ENCODE measurements around the gene DMRTC1.
"Not testable (repeated sequence)": the region's sequence is repeated elsewhere in the genome, so short reads cannot be mapped to it uniquely, and the experiment has no call there.

DMRTC1 gene, protein sequence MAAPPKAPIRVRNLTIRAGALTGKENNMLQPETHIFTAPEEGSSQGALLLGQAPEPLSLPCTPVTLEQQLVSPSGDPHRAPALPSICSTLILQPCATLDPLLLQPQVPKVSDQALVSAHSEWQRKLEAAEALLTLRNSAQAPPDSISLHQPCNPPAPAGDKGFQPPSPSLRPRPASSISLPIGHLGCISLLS

DNA sequence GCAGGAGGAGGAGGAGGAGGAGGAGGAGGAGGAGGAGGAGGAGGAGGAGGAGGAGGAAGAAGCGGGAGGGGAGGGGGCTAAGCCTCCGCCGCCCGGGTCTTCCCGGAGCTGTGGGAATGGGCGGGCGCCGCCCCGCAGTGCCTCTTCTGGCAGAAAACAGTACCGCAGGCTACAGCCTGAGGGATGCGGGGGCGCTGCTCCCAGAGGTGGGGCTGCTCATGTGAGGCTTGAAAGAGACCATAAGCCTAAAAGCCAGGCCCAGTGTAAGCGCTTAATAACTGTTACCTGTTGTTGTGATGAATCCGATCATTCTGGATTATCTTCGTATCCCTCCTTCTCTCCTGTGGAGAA is at the start of gene DMRTC1:
Gene DMRTC1, minus strand, starts transcription at position 19 of the 351 bp plus-strand sequence. CDS start 68,143 bp downstream, outside the sequence.
- H3K27ac ChIP-seq; H3K27me3 ChIP-seq (ENCODE audit: insufficient read depth, low read depth, severe bottlenecking); H3K9me3 ChIP-seq (ENCODE audit: severe bottlenecking); H3K4me3 ChIP-seq (ENCODE audit: low read depth, low read length); DNase-seq; H3K36me3 ChIP-seq: not testable (repeated sequence)

DNA sequence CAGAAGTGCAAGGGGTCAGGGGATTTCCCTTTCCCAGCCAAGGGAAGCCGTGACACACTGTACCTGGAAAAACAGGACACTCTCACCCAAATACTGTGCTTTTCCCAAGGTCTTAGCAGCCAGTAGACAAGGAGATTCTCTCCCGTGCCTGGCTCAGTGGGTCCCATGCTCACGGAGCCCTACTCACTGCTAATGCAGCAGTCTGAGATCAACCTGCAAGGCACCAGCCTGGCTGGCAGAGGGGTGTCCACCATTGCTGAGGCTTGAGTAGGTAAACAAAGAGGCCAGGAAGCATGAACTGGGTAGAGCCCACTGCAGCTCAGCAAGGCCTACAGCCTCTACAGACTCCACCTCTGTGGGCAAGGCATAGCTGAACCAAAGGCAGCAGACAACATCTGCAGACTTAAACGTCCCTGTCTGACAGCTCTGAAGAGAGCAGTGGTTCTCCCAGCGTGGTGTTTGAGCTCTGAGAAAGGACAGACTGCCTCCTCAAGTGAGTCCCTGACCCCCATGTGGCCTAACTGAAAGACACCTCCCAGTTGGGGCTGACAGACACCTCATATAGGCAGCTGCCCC is 37.3 kb upstream of the DMRTC1 start:
- not testable (repeated sequence) for H3K36me3 ChIP-seq; H3K4me3 ChIP-seq (ENCODE audit: low read depth, low read length); H3K27me3 ChIP-seq (ENCODE audit: insufficient read depth, low read depth, severe bottlenecking); DNase-seq; H3K27ac ChIP-seq; H3K9me3 ChIP-seq (ENCODE audit: severe bottlenecking)

DNA sequence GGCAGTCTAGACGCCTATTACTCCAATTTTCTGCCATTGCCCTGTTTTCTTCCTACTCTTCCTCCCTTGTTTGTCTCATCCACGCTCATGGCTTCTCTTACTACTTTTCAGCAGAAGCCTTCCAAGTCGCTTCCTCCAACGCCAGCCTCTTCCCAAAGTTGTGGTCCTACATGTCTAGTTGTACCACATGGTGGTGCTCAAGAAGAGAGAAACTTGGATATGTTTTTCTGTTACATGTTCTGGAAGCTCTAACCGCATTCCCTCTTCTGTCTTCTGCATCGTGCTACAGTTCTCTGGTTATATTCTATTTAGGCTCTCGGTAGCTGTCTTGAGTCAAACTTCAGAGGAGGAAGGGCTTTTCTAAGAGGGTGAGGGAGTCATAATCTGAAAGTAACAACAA is 31.2 kb upstream of the DMRTC1 start:
- not testable (repeated sequence) for H3K9me3 ChIP-seq (ENCODE audit: severe bottlenecking); H3K27me3 ChIP-seq (ENCODE audit: insufficient read depth, low read depth, severe bottlenecking); H3K36me3 ChIP-seq; H3K27ac ChIP-seq; H3K4me3 ChIP-seq (ENCODE audit: low read depth, low read length); DNase-seq

DNA sequence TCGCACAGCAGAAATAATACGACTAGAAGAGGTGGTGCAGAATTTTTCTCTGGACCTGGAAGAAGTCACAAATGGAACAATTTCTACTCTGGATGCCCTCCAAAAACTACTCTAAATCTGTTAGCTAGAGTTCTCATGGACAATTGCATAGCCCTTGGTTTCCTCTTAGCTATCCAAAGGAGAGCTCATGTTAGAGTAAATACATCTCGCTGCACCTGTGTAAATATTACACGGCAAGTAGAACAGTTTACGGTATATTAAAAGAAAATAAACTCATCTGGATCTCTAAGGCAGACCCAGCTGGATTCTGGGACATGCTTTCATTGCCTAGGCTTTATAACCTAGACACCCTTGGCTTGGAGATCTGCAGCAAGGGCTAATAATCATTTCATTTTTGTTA is 28.2 kb upstream of the DMRTC1 start:
- H3K4me3 ChIP-seq (ENCODE audit: low read depth, low read length); DNase-seq; H3K27ac ChIP-seq; H3K27me3 ChIP-seq (ENCODE audit: insufficient read depth, low read depth, severe bottlenecking); H3K9me3 ChIP-seq (ENCODE audit: severe bottlenecking); H3K36me3 ChIP-seq: not testable (repeated sequence)

DNA sequence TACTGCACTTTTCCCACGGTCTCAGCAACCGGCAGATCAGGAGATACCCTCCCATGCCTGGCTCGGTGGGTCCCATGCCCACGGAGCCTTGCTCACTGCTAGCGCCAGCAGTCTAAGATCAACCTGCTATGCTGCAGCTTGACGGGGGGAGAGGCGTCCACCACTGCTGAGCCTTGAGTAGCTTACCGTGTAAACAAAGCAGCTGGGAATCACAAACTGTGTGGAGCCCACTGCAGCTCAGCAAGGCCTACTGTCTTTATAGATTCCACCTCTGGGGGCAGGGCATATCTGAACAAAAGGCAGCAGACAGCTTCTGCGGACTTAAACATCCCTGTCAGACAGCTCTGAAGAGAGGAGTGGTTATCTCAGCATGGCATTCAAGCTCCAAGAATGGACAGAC is 16.3 kb upstream of the DMRTC1 start:
- not testable (repeated sequence) for H3K9me3 ChIP-seq (ENCODE audit: severe bottlenecking); H3K36me3 ChIP-seq; H3K27me3 ChIP-seq (ENCODE audit: insufficient read depth, low read depth, severe bottlenecking); DNase-seq; H3K27ac ChIP-seq; H3K4me3 ChIP-seq (ENCODE audit: low read depth, low read length)

DNA sequence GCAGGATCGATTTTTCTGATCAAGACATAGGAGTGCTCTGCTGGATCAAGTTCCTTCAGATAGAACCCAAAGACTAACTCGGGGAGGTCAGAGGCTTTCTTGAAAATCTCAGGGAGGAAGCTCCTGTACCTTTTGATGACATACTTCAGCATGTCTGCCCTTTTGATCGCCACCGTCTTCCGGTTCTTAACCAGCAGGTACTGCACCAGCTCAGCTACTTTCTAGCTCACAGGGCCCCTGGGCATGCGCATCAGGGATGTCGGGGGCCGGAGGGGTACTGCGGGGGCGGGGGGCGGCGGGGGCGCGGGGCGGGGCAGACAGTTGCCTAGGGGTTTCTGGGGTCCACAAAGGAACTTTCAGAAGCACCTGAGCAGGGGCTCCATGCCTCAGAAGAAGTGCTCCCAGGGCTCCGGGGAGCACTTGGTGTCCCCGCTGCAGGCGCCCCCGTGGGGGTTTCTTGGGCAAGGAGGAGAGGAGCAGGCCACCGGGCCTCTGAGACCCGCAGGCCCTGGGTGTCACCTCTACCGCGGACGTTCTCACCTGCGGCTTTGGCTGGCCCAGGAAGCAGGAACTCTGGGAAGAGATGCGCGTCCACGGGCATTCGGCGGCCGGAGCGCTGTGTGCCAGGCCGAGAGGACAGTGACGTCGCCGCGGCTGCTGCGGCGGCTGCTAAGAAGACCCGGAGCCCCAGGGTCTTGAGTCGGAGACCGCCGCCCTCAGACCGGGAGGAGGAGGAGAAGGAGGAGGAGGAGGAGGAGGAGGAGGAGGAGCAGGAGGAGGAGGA is 410 bp downstream of the DMRTC1 start:
- H3K9me3 ChIP-seq (ENCODE audit: severe bottlenecking); H3K27me3 ChIP-seq (ENCODE audit: insufficient read depth, low read depth, severe bottlenecking): not testable (repeated sequence)

DNA sequence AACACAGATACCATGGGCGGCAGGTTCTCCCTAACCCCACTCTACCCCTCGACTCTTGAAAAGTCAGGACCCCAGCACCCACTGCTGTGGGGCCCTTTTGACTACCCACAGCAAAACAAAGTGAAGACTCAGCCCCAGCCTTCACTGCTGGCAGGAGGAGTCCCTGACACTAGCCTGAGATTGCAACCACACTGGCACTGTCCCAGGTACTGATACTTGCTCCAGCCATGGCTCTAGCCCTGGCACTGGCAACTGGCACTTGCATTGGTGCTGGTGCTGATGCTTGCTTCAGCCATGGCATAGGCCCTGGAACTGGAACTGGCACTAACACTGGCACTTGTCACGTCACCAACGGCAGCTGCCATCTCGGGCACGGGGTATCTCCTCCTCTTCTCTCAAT is 1.4 kb downstream of the DMRTC1 start:
- H3K27ac ChIP-seq; H3K9me3 ChIP-seq (ENCODE audit: severe bottlenecking); H3K4me3 ChIP-seq (ENCODE audit: low read depth, low read length); H3K36me3 ChIP-seq; H3K27me3 ChIP-seq (ENCODE audit: insufficient read depth, low read depth, severe bottlenecking); DNase-seq: not testable (repeated sequence)

More for the DNA sequence above, 410 bp downstream of the DMRTC1 start:
- DNase-seq; H3K36me3 ChIP-seq; H3K27ac ChIP-seq; H3K4me3 ChIP-seq (ENCODE audit: low read depth, low read length): not testable (repeated sequence)

DNA sequence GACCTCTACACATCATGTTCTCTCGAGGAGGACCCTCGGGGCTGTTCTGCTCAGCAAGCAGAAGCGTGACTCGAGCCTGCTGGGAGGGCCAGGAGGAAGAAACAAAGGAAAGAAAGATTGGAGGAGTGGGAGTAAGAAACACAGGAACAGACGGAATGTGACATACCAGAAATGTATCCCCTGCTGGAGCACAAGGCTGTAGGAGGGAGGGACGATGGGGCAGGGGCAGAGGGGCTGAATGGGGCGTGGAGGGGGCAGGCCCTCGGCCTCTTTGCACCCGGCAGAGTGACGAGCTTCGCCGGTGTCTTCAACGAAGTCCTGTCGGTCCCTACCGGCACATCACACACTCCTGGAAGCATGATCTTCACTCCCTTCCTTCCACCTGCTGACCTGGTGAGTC is 5.7 kb downstream of the DMRTC1 start, which contains the start of gene FAM236A:
Gene FAM236A, plus strand, starts transcription at position 301 of the 400 bp plus-strand sequence. Its CDS starts 57 bp downstream, at position 358.
- H3K36me3 ChIP-seq; H3K27me3 ChIP-seq (ENCODE audit: insufficient read depth, low read depth, severe bottlenecking); H3K4me3 ChIP-seq (ENCODE audit: low read depth, low read length); H3K27ac ChIP-seq; DNase-seq; H3K9me3 ChIP-seq (ENCODE audit: severe bottlenecking): not testable (repeated sequence)

DNA sequence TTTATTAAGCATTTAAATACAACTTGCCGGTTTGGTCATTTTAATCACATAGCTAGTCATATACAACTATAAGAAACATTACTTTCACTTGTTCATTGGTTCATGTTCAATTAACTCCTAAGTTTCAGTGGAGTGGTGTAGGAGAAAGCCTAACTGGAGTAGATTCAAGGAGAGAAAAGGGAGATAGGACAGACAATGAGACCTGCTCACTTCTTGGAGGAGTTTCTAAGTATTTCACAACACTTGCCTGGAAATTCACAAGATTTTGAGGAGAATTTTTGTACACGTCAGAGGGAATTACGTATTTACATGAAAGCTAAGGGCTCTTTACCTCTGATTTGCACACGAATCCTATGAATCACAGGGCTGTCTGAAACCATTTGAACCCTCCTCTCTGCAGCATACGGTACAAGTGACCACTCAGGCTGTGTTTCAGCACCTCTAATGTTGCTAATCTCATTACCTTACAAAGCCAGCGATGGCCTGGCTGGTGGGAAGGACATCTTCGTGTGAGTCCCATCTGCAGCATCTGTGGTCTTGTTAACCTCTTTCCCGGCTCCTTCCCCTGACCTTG is 6.7 kb downstream of the DMRTC1 start:
- H3K36me3 ChIP-seq; DNase-seq; H3K4me3 ChIP-seq (ENCODE audit: low read depth, low read length); H3K27me3 ChIP-seq (ENCODE audit: insufficient read depth, low read depth, severe bottlenecking); H3K27ac ChIP-seq; H3K9me3 ChIP-seq (ENCODE audit: severe bottlenecking): not testable (repeated sequence)

DNA sequence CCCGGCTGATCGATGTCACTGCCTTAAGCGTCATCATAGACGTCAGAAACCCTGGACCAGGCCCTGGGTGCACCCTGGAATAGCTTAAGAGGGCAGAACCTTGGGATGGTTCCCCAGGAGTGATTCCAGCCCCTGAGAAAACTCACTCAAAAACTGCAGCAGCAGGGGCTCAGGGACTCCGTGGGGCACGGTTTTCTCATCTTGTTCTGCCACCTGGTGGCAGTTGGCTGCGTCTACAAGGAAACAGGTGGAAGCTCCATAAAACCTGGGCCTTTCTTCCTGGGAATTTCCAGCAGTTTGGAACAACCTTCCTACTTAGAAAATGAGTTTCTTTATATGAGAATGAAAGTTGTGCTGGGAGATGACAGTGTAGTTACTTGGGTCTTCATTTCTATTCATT is 7.2 kb downstream of the DMRTC1 start:
- not testable (repeated sequence) for H3K36me3 ChIP-seq; DNase-seq; H3K4me3 ChIP-seq (ENCODE audit: low read depth, low read length); H3K27me3 ChIP-seq (ENCODE audit: insufficient read depth, low read depth, severe bottlenecking); H3K27ac ChIP-seq; H3K9me3 ChIP-seq (ENCODE audit: severe bottlenecking)

DNA sequence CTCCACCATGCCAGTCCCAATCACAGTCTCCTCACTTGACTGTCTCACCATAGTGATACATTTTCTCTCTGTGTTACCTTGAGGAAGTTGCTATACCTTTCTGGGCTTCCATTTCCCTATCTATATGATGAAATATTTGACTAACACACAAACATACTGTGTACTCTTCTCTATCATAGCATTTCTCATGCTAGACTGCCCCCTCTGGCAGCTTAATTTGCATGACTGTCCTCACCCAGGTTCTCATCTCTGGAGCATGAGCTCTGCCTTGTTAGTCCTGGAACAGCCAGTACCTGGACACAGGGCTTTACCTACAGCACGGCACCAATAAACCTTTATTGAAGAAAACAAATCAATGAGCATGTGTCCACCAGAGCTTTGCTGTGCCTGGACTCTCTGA is 11.4 kb downstream of the DMRTC1 start:
- not testable (repeated sequence) for H3K36me3 ChIP-seq; H3K4me3 ChIP-seq (ENCODE audit: low read depth, low read length); DNase-seq; H3K9me3 ChIP-seq (ENCODE audit: severe bottlenecking); H3K27me3 ChIP-seq (ENCODE audit: insufficient read depth, low read depth, severe bottlenecking); H3K27ac ChIP-seq

DNA sequence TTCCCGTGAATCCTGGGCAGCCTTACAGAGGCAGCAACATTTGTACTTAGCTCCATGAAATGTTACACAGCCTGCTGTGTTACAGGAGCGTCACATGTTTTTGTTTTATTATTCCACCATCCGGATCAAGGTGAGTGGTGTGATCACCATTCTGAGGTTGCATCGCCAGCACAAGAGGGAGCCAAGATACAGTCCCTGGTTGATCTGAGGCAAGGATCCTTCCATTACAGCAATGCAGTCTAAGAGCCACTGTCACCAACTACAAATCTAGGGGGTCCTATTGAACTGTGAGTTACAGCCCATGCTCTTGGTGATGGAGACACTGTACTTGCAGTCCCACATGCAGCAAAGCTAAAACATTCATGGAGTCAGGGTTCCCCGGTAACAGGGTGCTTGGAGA is 27.5 kb downstream of the DMRTC1 start:
- H3K27ac ChIP-seq; H3K9me3 ChIP-seq (ENCODE audit: severe bottlenecking); H3K36me3 ChIP-seq; H3K4me3 ChIP-seq (ENCODE audit: low read depth, low read length); H3K27me3 ChIP-seq (ENCODE audit: insufficient read depth, low read depth, severe bottlenecking); DNase-seq: not testable (repeated sequence)

DNA sequence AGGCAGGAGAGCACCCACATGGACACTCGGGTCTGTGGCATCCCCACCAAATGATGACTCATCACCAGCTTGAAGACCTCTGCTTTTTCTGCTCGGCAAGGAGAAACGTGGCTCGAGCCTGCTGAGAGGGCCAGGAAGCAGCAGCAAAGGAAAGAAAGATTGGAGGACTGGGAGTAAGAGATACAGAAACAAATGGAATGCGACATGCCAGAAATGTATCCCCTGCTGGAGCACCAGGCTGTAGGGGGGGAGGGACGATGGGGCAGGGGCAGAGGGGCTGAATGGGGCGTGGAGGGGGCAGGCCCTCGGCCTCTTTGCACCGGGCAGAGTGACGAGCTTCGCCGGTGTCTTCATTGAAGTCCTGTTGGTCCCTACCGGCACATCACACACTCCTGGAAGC is 31.3 kb downstream of the DMRTC1 start, which contains the start of gene FAM236C:
Gene FAM236C, plus strand, starts transcription at position 301 of the 400 bp plus-strand sequence. CDS start 100 bp downstream, outside the sequence.
- H3K4me3 ChIP-seq (ENCODE audit: low read depth, low read length); H3K27me3 ChIP-seq (ENCODE audit: insufficient read depth, low read depth, severe bottlenecking); DNase-seq; H3K27ac ChIP-seq; H3K36me3 ChIP-seq; H3K9me3 ChIP-seq (ENCODE audit: severe bottlenecking): not testable (repeated sequence)

DNA sequence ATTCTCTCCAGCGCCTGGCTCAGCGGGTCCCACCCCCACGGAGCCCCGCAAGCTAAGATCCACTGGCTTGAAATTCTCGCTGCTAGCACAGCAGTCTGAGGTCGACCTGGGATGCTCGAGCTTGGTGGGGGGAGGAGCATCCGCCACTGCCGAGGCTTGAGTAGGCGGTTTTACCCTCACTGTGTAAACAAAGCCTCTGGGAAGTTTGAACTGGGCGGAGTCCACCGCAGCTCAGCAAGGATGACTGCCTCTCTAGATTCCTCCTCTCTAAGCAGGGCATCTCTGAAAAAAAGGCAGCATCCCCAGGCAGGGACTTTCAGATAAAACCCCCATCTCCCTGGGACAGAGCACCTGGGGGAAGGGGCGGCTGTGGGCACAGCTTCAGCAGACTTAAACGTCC is 53.9 kb downstream of the DMRTC1 start:
- H3K27ac ChIP-seq; DNase-seq; H3K36me3 ChIP-seq; H3K9me3 ChIP-seq (ENCODE audit: severe bottlenecking); H3K27me3 ChIP-seq (ENCODE audit: insufficient read depth, low read depth, severe bottlenecking); H3K4me3 ChIP-seq (ENCODE audit: low read depth, low read length): not testable (repeated sequence)
